K562 (cell line): ENCODE measurements around the gene SAMD10. TPM values are rescaled to one million over a fixed set of nuclear protein-coding genes. Genes with fewer than 3 reads are reported as not detected.

ENCODE experiments used
- ARID4B ChIP-seq: sonication (generic); formaldehyde crosslinking; IDR thresholded peaks from 2 replicates; pipeline ENCODE4 v1.8.0; 2022; ENCODE audit warnings: mild to moderate bottlenecking, missing genetic modification reagents
- CHAMP1 ChIP-seq: fragments of 450-650 bp; IDR thresholded peaks from 2 replicates; pipeline ENCODE4 v1.6.1; 2016; ENCODE audit warnings: mild to moderate bottlenecking
- CREB1 ChIP-seq, 2 experiments: sonication (generic) in 1 of 2; formaldehyde crosslinking in 1 of 2; IDR thresholded peaks; 2 replicates each; pipeline versions ENCODE4 v1.6.1 to v1.8.0; 2012 to 2022; ENCODE audit warnings: inconsistent platforms in 1 of 2, mild to moderate bottlenecking in 1 of 2, missing genetic modification reagents in 1 of 2, moderate library complexity in 1 of 2
- ETS2 ChIP-seq: IDR thresholded peaks from 2 replicates; pipeline ENCODE4 v1.6.1; 2016; ENCODE audit warnings: borderline replicate concordance, missing genetic modification characterization, mild to moderate bottlenecking, moderate library complexity, missing compliant biosample characterization; ENCODE audit not compliant: poor library complexity, severe bottlenecking
- FIP1L1 ChIP-seq: fragments of 200-400 bp; formaldehyde crosslinking; IDR thresholded peaks from 2 replicates; pipeline ENCODE4 v1.6.1; 2018; ENCODE audit warnings: mild to moderate bottlenecking, low read depth, low read length; ENCODE audit not compliant: poor library complexity, severe bottlenecking
- GTF3C2 ChIP-seq: IDR thresholded peaks from 3 replicates; pipeline ENCODE4 v1.6.1; 2011; ENCODE audit warnings: borderline replicate concordance, mild to moderate bottlenecking, moderate library complexity; ENCODE audit not compliant: insufficient read length; ENCODE audit errors: extremely low read depth
- MCM3 ChIP-seq: fragments of 450-650 bp; IDR thresholded peaks from 2 replicates; pipeline ENCODE4 v1.6.1; 2016
- MTF1 ChIP-seq: fragments of 250-450 bp; sonication (Bioruptor Pico); IDR thresholded peaks from 2 replicates; pipeline ENCODE4 v1.9.0; 2021; ENCODE audit warnings: moderate library complexity, mild to moderate bottlenecking, inconsistent platforms, borderline replicate concordance
- RAD21 ChIP-seq, 2 experiments: fragments of 250-450 bp in 1 of 2; fragments of 450-650 bp in 1 of 2; sonication (Bioruptor Pico) in 1 of 2; formaldehyde crosslinking in 1 of 2; IDR thresholded peaks in 1 of 2; conservative IDR thresholded peaks in 1 of 2; 2 replicates each; pipeline versions ENCODE4 v1.4.0 to v1.8.0; 2020 to 2022; ENCODE audit warnings: mild to moderate bottlenecking in 2 of 2, moderate library complexity in 1 of 2
- SPI1 ChIP-seq: IDR thresholded peaks from 2 replicates; pipeline ENCODE4 v1.6.1; 2011; ENCODE audit warnings: low read depth, low read length, control low read depth, borderline replicate concordance
- SRF ChIP-seq, 2 experiments: fragments of 250-450, 450-650 bp in 1 of 2; sonication (Bioruptor Pico) in 1 of 2; sonication (generic) in 1 of 2; formaldehyde crosslinking; IDR thresholded peaks; 2 replicates each; pipeline versions ENCODE4 v1.5.0 to v1.5.1; 2020 to 2022; ENCODE audit warnings: mild to moderate bottlenecking in 1 of 2, missing genetic modification reagents in 1 of 2
- USF1 ChIP-seq: sonication (generic); formaldehyde crosslinking; IDR thresholded peaks from 2 replicates; pipeline ENCODE4 v1.9.0; 2022; ENCODE audit warnings: mild to moderate bottlenecking, missing genetic modification reagents
- polyA plus RNA-seq, 8 experiments: library from polyadenylated mRNA; depleted of rRNA in 4 of 8; stranded (reverse) in 5 of 8; unstranded in 3 of 8; fragments of >200 nt; fragmentation: Nextera tagmentation in 2 of 8; fragmentation: Illumina TruSeq in 1 of 8; extraction: Ambion mirVana in 2 of 8; extraction: Trizol in 1 of 8; gene quantifications; 2 replicates each; pipeline versions ENCODE4 v1.2.1 to v1.2.3, GENCODE V29; 2011 to 2014; ENCODE audit warnings: inconsistent platforms in 1 of 8, missing spikeins in 1 of 8
- total RNA-seq, 7 experiments: library from RNA; depleted of rRNA in 6 of 7; stranded (reverse); fragments of >200 nt in 6 of 7; fragmentation: Illumina TruSeq in 2 of 7; extraction: Trizol in 2 of 7; gene quantifications; 2 replicates each; pipeline versions ENCODE4 v1.2.1 to v1.2.3, GENCODE V29; 2011 to 2021; ENCODE audit warnings: low replicate concordance in 1 of 7

Gene SAMD10
- total and polyA plus RNA-seq, 9 of the 15 experiments (the other 6 are each of a cell fraction or from before 2014, with no cell fraction given): 0.37 to 15.2 (median 4.8) TPM

GRCh38 chr20:63973636-63974401, 5.6 kb downstream of the SAMD10 start (continued):
- TF ChIP-seq ARID4B (CRISPR knock-in tag): peak; percentile 66
- TF ChIP-seq RAD21 (CRISPR knock-in tag; conservative IDR thresholded peaks at IDR 0.05 in 1 of 2, IDR thresholded peaks at IDR 0.05 in 1 of 2): peak; percentile 90 to 91
- TF ChIP-seq MCM3: no peak
- 0 out of 2 replicates have a peak, but pooled peaks have one; percentile 23 for TF ChIP-seq CREB1 (IDR thresholded peaks at IDR 0.05)
- TF ChIP-seq CREB1 (CRISPR knock-in tag; IDR thresholded peaks at IDR 0.05): peak; percentile 68; the same call in 1 of the 2 replicates
- no peak for TF ChIP-seq GTF3C2
- no peak for TF ChIP-seq USF1 (CRISPR knock-in tag)
- no peak for TF ChIP-seq ETS2 (tag)
- no peak for TF ChIP-seq MTF1 (CRISPR knock-in tag)
- TF ChIP-seq SRF (CRISPR knock-in tag; IDR thresholded peaks at IDR 0.05): 0 out of 4 replicates have a peak, but pooled peaks of 1 of the 2 experiments have one; percentile 44
- no peak for TF ChIP-seq CHAMP1
- no peak for TF ChIP-seq SPI1
- peak; percentile 67 for TF ChIP-seq FIP1L1
